GM23338 (cell line): Measurements from ENCODE around the gene CSNK1E. TPM values are rescaled to one million over a fixed set of nuclear protein-coding genes. Genes with fewer than 3 reads are reported as not detected.
A peak's percentile ranks its signal among the peaks of the same experiment; 100 is the strongest.

ENCODE experiments used
- ATAC-seq: fragments of 200-7000 bp; cut with Tn5 transposase; 3 replicates; pipeline ENCODE4 v1.9.1; 2020
- DNase-seq: peaks from one replicate; pipeline ENCODE4 v3.0.0-alpha.2; 2015; ENCODE audit warnings: low spot score
- H2AFZ ChIP-seq: fragments of 200-600 bp; sonication (generic); 2 replicates; pipeline ENCODE4 v1.8.0; 2016; ENCODE audit warnings: antibody characterized with exemption, mild to moderate bottlenecking, moderate library complexity
- H3F3A ChIP-seq: fragments of 200-600 bp; sonication (generic); replicated peaks from 2 replicates; pipeline ENCODE4 v1.8.0; 2017; ENCODE audit warnings: antibody characterized with exemption, mixed run types, low read depth
- H3K27ac ChIP-seq: fragments of 200-600 bp; sonication (generic); 2 replicates; pipeline ENCODE4 v1.6.1; 2016; ENCODE audit warnings: low read depth
- H3K27me3 ChIP-seq: fragments of 200-600 bp; sonication (generic); 2 replicates; pipeline ENCODE4 v1.8.0; 2016; ENCODE audit warnings: mild to moderate bottlenecking, mixed run types, moderate library complexity; ENCODE audit not compliant: insufficient read depth
- H3K36me3 ChIP-seq: fragments of 200-600 bp; sonication (generic); 2 replicates; pipeline ENCODE4 v1.8.0; 2016; ENCODE audit warnings: mild to moderate bottlenecking; ENCODE audit not compliant: insufficient read depth
- H3K4me1 ChIP-seq: fragments of 200-600 bp; sonication (generic); 2 replicates; pipeline ENCODE4 v1.8.0; 2016; ENCODE audit warnings: mild to moderate bottlenecking, moderate library complexity; ENCODE audit not compliant: insufficient read depth
- H3K4me2 ChIP-seq: fragments of 200-600 bp; sonication (generic); 2 replicates; pipeline ENCODE4 v1.7.1; 2017; ENCODE audit warnings: mixed run types
- H3K4me3 ChIP-seq: fragments of 200-600 bp; sonication (generic); 2 replicates; pipeline ENCODE4 v1.6.1; 2016; ENCODE audit warnings: mixed run types
- H3K79me2 ChIP-seq: fragments of 200-600 bp; sonication (generic); replicated peaks from 2 replicates; pipeline ENCODE4 v1.8.0; 2017; ENCODE audit warnings: mild to moderate bottlenecking; ENCODE audit not compliant: insufficient read depth
- H3K9me2 ChIP-seq: fragments of 200-600 bp; sonication (generic); 2 replicates; pipeline ENCODE4 v1.8.0; 2017; ENCODE audit not compliant: insufficient read depth
- H4K20me1 ChIP-seq: fragments of 200-600 bp; sonication (generic); replicated peaks from 2 replicates; pipeline ENCODE4 v1.8.0; 2017; ENCODE audit warnings: mild to moderate bottlenecking; ENCODE audit not compliant: insufficient read depth
- H3K27ac Mint-ChIP-seq: 2 replicates; pipeline ENCODE4 v1.8.0; 2020; ENCODE audit warnings: inconsistent platforms, mild to moderate bottlenecking, moderate library complexity, mixed read lengths
- H3K27me3 Mint-ChIP-seq: 3 replicates; pipeline ENCODE4 v1.8.0; 2022; ENCODE audit warnings: low read depth, mild to moderate bottlenecking, moderate library complexity, mixed read lengths, inconsistent platforms; ENCODE audit not compliant: insufficient read depth, poor library complexity
- H3K36me3 Mint-ChIP-seq: 3 replicates; pipeline ENCODE4 v1.8.0; 2021; ENCODE audit warnings: low read depth, mild to moderate bottlenecking, inconsistent platforms, moderate library complexity, mixed read lengths
- H3K4me1 Mint-ChIP-seq: 3 replicates; pipeline ENCODE4 v1.8.0; 2020; ENCODE audit warnings: mild to moderate bottlenecking, inconsistent platforms, mixed read lengths
- H3K4me3 Mint-ChIP-seq: 3 replicates; pipeline ENCODE4 v1.8.0; 2021; ENCODE audit warnings: moderate library complexity, mild to moderate bottlenecking, inconsistent platforms, mixed read lengths
- H3K9me3 Mint-ChIP-seq: 3 replicates; pipeline ENCODE4 v1.8.0; 2020; ENCODE audit warnings: moderate library complexity, mild to moderate bottlenecking, inconsistent platforms, mixed read lengths
- CREB1 ChIP-seq: fragments of 250-450 bp; sonication (Bioruptor Pico); IDR thresholded peaks from 2 replicates; pipeline ENCODE4 v1.5.0; 2020; ENCODE audit warnings: low read depth, mild to moderate bottlenecking, moderate library complexity
- CTCF ChIP-seq, 2 experiments: fragments of 200-600 bp in 1 of 2; sonication (generic) in 1 of 2; conservative IDR thresholded peaks; 2 replicates each; pipeline versions ENCODE4 v1.5.1 to v1.6.1; 2016 to 2017; ENCODE audit warnings: antibody characterized with exemption in 2 of 2, low read depth in 2 of 2, mild to moderate bottlenecking in 2 of 2, moderate library complexity in 1 of 2
- ETS1 ChIP-seq: IDR thresholded peaks from 2 replicates; pipeline ENCODE4 v1.6.1; 2016; ENCODE audit warnings: antibody characterized with exemption
- EZH2phosphoT487 ChIP-seq: fragments of 200-600 bp; sonication (generic); IDR thresholded peaks from one replicate; pipeline ENCODE4 v1.8.1; 2018; ENCODE audit warnings: antibody characterized with exemption; ENCODE audit not compliant: unreplicated experiment
- JUNB ChIP-seq: IDR thresholded peaks from one replicate; pipeline ENCODE4 v1.6.1; 2016; ENCODE audit warnings: antibody characterized with exemption; ENCODE audit not compliant: unreplicated experiment
- NANOG ChIP-seq: IDR thresholded peaks from 2 replicates; pipeline ENCODE4 v1.6.1; 2016; ENCODE audit warnings: antibody characterized with exemption, borderline replicate concordance
- POLR2AphosphoS5 ChIP-seq: IDR thresholded peaks from 2 replicates; pipeline ENCODE4 v1.6.1; 2016; ENCODE audit warnings: antibody characterized with exemption, low read depth
- STAT1 ChIP-seq: IDR thresholded peaks from one replicate; pipeline ENCODE4 v1.6.1; 2016; ENCODE audit warnings: antibody characterized with exemption; ENCODE audit not compliant: unreplicated experiment
- ZNF114 ChIP-seq: fragments of 250-450 bp; sonication (Bioruptor Pico); IDR thresholded peaks from 2 replicates; pipeline ENCODE4 v1.5.0; 2020; ENCODE audit warnings: mild to moderate bottlenecking, moderate library complexity
- ZNF331 ChIP-seq: fragments of 250-450 bp; sonication (Bioruptor Pico); IDR thresholded peaks from 2 replicates; pipeline ENCODE4 v1.5.0; 2020; ENCODE audit warnings: low read depth, mild to moderate bottlenecking, moderate library complexity
- ZNF462 ChIP-seq: fragments of 250-450 bp; sonication (Bioruptor Pico); IDR thresholded peaks from 2 replicates; pipeline ENCODE4 v1.5.0; 2020; ENCODE audit warnings: mild to moderate bottlenecking, moderate library complexity
- polyA plus RNA-seq: library from polyadenylated mRNA; unstranded; fragments of >200 nt; fragmentation: Nextera tagmentation; extraction: Ambion mirVana; gene quantifications from 2 replicates; pipeline ENCODE4 v1.2.1, GENCODE V29; 2016
- total RNA-seq: library from RNA; depleted of rRNA; stranded (reverse); fragments of >200 nt; shearing (Covaris generic); gene quantifications from 2 replicates; pipeline ENCODE4 v1.2.3, GENCODE V29; 2014

Gene CSNK1E
- total and polyA plus RNA-seq, 2 experiments from 2014 or later: 180 to 259 TPM

- Mint-ChIP-seq H3K4me1 (peaks cover 76% of the 10 kb centered on the region), H3K27ac (no peak overlapping the region), H3K36me3 (peaks cover 59% of the 10 kb centered on the region), H3K4me3 (no peak overlapping the region), H3K27me3 (peaks cover 15% of the 10 kb centered on the region), H3K9me3 (peaks cover 3% of the 10 kb centered on the region; the same call in 2 of the 3 replicates)
- no peak for DNase-seq
- H3K27me3 ChIP-seq: no peaks in the 10 kb centered on the region
- H3K79me2 ChIP-seq: peaks cover 100% of the 10 kb centered on the region
- ATAC-seq: no peak
- H3K4me1 ChIP-seq: peaks cover 76% of the 10 kb centered on the region
- H2AFZ ChIP-seq: no peak overlapping the region
- H3K4me2 ChIP-seq: peak overlapping the region; percentile 32; the same call in 1 of the 2 replicates
- peak overlapping the region; percentile 84 for H3K27ac ChIP-seq
- no peak overlapping the region for H3K4me3 ChIP-seq
- peaks cover 98% of the 10 kb centered on the region for H4K20me1 ChIP-seq
- TF ChIP-seq ZNF331 (CRISPR knock-in tag) (no peak), EZH2phosphoT487 (no peak)
- H3K9me2 ChIP-seq: no peaks in the 10 kb centered on the region
- H3F3A ChIP-seq: peaks cover 41% of the 10 kb centered on the region
- H3K36me3 ChIP-seq: peaks cover 39% of the 10 kb centered on the region
Observed at GRCh38 chr22:38311323-38311620, 6.0 kb downstream of the CSNK1E start.

GRCh38 chr22:38310518-38311322 lies 6.5 kb downstream of the CSNK1E start:
- peaks cover 17% of the 10 kb centered on the region for H3K27me3 Mint-ChIP-seq
- TF ChIP-seq NANOG (no peak), CTCF (conservative IDR thresholded peaks at IDR 0.05; ENCODE audit: low read depth in 2 of 2) (no peak), JUNB (no peak), CREB1 (CRISPR knock-in tag) (no peak), EZH2phosphoT487 (no peak), ZNF462 (no peak), ZNF114 (no peak), STAT1 (no peak), POLR2AphosphoS5 (no peak; the same call in 1 of the 2 replicates), ETS1 (no peak)

More at GRCh38 chr22:38310518-38311322, 6.5 kb downstream of the CSNK1E start:
- Histone ChIP-seq H3K4me3 (no peak overlapping the region), H4K20me1 (peaks cover 97% of the 10 kb centered on the region), H2AFZ (no peak overlapping the region), H3K79me2 (peaks cover 100% of the 10 kb centered on the region), H3F3A (peaks cover 45% of the 10 kb centered on the region), H3K27ac (peak overlapping the region; percentile 84; the same call in 1 of the 2 replicates), H3K4me1 (peaks cover 80% of the 10 kb centered on the region), H3K27me3 (no peaks in the 10 kb centered on the region), H3K4me2 (peak overlapping the region; percentile 32; the same call in 1 of the 2 replicates), H3K36me3 (peaks cover 39% of the 10 kb centered on the region), H3K9me2 (no peaks in the 10 kb centered on the region)
- H3K4me3 Mint-ChIP-seq: no peak overlapping the region; the same call in 2 of the 3 replicates
- peaks cover 79% of the 10 kb centered on the region for H3K4me1 Mint-ChIP-seq
- H3K27ac Mint-ChIP-seq: peak overlapping the region; percentile 84
- H3K36me3 Mint-ChIP-seq: peaks cover 63% of the 10 kb centered on the region
- peaks cover 3% of the 10 kb centered on the region; the same call in 2 of the 3 replicates for H3K9me3 Mint-ChIP-seq
- no peak for DNase-seq
- no peak for ATAC-seq
